Measurements from ENCODE around the gene SEC16B. TPM values are rescaled to one million over a fixed set of nuclear protein-coding genes. Genes with fewer than 3 reads are reported as not detected.

Gene SEC16B
- total RNA-seq, 1 experiment from 2014 or later: 0.07 TPM

GRCh38 chr1:177950506-177950905, 19.4 kb downstream of the SEC16B start:
- no peak overlapping the region for H2AFZ ChIP-seq (ENCODE audit: low read length)
- intact Hi-C loops (cut with micrococcal nuclease): no loop called here
- ATAC-seq (no peak), DNase-seq (no peak)
- H3K36me3 ChIP-seq (ENCODE audit: low read depth, low read length): no peaks in the 10 kb centered on the region
- POLR2A ChIA-PET (ENCODE audit: unreplicated experiment): no interaction called here
- no peaks in the 10 kb centered on the region for H3K9me3 ChIP-seq (ENCODE audit: low read length)
- no peaks in the 10 kb centered on the region for H3K4me1 ChIP-seq (ENCODE audit: insufficient read depth, low read length)
- CTCF ChIA-PET: no interaction called here
- H3K4me2 ChIP-seq (ENCODE audit: low read length): no peak overlapping the region
- no peak overlapping the region for H3K4me3 ChIP-seq (ENCODE audit: low read length)
- BruUV-seq (replicated peaks): no TSS peak
- no peaks in the 10 kb centered on the region for H3K9me2 ChIP-seq (replicated peaks; ENCODE audit: low read length)
- no peaks in the 10 kb centered on the region for H4K20me1 ChIP-seq (ENCODE audit: low read length)
- no peak overlapping the region for H3K9ac ChIP-seq (ENCODE audit: low read length)
- TF ChIP-seq, protein P1, sequence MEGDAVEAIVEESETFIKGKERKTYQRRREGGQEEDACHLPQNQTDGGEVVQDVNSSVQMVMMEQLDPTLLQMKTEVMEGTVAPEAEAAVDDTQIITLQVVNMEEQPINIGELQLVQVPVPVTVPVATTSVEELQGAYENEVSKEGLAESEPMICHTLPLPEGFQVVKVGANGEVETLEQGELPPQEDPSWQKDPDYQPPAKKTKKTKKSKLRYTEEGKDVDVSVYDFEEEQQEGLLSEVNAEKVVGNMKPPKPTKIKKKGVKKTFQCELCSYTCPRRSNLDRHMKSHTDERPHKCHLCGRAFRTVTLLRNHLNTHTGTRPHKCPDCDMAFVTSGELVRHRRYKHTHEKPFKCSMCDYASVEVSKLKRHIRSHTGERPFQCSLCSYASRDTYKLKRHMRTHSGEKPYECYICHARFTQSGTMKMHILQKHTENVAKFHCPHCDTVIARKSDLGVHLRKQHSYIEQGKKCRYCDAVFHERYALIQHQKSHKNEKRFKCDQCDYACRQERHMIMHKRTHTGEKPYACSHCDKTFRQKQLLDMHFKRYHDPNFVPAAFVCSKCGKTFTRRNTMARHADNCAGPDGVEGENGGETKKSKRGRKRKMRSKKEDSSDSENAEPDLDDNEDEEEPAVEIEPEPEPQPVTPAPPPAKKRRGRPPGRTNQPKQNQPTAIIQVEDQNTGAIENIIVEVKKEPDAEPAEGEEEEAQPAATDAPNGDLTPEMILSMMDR (conservative IDR thresholded peaks at IDR 0.05; ENCODE audit: low read depth, low read length): no peak
- TF ChIP-seq EZH2phosphoT487 (IDR thresholded peaks at IDR 0.05; ENCODE audit: borderline replicate concordance, low read length): no peak
- no peak for TF ChIP-seq EZH2 (IDR thresholded peaks at IDR 0.05; ENCODE audit: low read length, unreplicated experiment)
- no peaks in the 10 kb centered on the region for H3F3A ChIP-seq (ENCODE audit: low read length, unreplicated experiment)
- H3K79me2 ChIP-seq (ENCODE audit: low read length): no peaks in the 10 kb centered on the region
- no peaks in the 10 kb centered on the region for H3K27me3 ChIP-seq (ENCODE audit: low read length)
- no peak overlapping the region for H3K27ac ChIP-seq (ENCODE audit: low read length)

- peak; percentile 76 for ATAC-seq
- H3K79me2 ChIP-seq (ENCODE audit: low read length): no peaks in the 10 kb centered on the region
- H4K20me1 ChIP-seq (ENCODE audit: low read length): no peaks in the 10 kb centered on the region
- no peaks in the 10 kb centered on the region for H3K9me2 ChIP-seq (replicated peaks; ENCODE audit: low read length)
- ChIA-PET POLR2A (ENCODE audit: unreplicated experiment) (no interaction called here), CTCF (no interaction called here)
- H3F3A ChIP-seq (ENCODE audit: low read length, unreplicated experiment): no peaks in the 10 kb centered on the region
- H3K9me3 ChIP-seq (ENCODE audit: low read length): no peaks in the 10 kb centered on the region
- no peaks in the 10 kb centered on the region for H3K36me3 ChIP-seq (ENCODE audit: low read depth, low read length)
- no peaks in the 10 kb centered on the region for H3K4me1 ChIP-seq (ENCODE audit: insufficient read depth, low read length)
- no peaks in the 10 kb centered on the region for H3K27me3 ChIP-seq (ENCODE audit: low read length)
- TF ChIP-seq, protein P1 (conservative IDR thresholded peaks at IDR 0.05; ENCODE audit: low read depth, low read length): peak; percentile 84
- TF ChIP-seq EZH2phosphoT487 (IDR thresholded peaks at IDR 0.05; ENCODE audit: borderline replicate concordance, low read length): no peak
- no peak overlapping the region for H3K9ac ChIP-seq (ENCODE audit: low read length)
- no TSS peak for BruUV-seq (replicated peaks)
- peak; percentile 70 for DNase-seq
- peak overlapping the region; percentile 88 for H2AFZ ChIP-seq (ENCODE audit: low read length)
- H3K27ac ChIP-seq (ENCODE audit: low read length): no peak overlapping the region
- intact Hi-C loops (cut with micrococcal nuclease): loop anchor here (1.0 to 10.0 kb wide), 5 partner anchors 166 to 764 kb away; no protein-coding TSS in a partner anchor
- H3K4me3 ChIP-seq (ENCODE audit: low read length): peak overlapping the region; percentile 47; the same call in 1 of the 2 replicates
- H3K4me2 ChIP-seq (ENCODE audit: low read length): peak overlapping the region; percentile 76
Measured at GRCh38 chr1:177948336-177948972, 21.4 kb downstream of the SEC16B start.

DNA sequence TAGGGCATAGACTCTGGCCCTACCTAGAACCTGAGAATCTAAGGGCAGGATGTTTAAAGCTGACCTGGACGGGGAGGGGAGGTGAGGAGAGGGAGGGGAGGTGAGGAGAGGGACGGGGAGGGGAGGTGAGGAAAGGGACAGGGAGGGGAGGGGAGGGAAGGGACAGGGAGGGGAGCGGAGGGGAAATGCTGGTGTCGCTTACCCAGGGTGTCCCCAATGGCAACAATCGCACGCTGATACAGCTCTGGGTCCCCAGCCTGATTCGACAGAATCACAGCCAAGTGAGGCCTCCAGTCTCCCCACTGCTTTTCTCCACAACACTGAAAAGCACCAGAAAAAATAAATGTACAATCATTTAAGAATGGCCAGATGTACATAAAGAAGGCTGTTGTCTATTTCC, 22.2 kb downstream of the SEC16B start:
- Histone ChIP-seq H3K79me2 (ENCODE audit: low read length) (no peaks in the 10 kb centered on the region), H2AFZ (ENCODE audit: low read length) (no peak overlapping the region)

More for the DNA sequence above, 22.2 kb downstream of the SEC16B start:
- CTCF ChIA-PET: interaction anchor here (0.5 kb wide), 1 partner anchor 496 kb away, joined by 3 read pairs; no protein-coding TSS in a partner anchor
- ATAC-seq: no peak
- POLR2A ChIA-PET (ENCODE audit: unreplicated experiment): no interaction called here
- Histone ChIP-seq H3K27ac (ENCODE audit: low read length) (no peak overlapping the region), H3K9me3 (ENCODE audit: low read length) (no peaks in the 10 kb centered on the region), H3K9ac (ENCODE audit: low read length) (no peak overlapping the region), H3K36me3 (ENCODE audit: low read depth, low read length) (no peaks in the 10 kb centered on the region), H4K20me1 (ENCODE audit: low read length) (no peaks in the 10 kb centered on the region), H3K4me3 (ENCODE audit: low read length) (no peak overlapping the region), H3K27me3 (ENCODE audit: low read length) (no peaks in the 10 kb centered on the region), H3F3A (ENCODE audit: low read length, unreplicated experiment) (no peaks in the 10 kb centered on the region), H3K4me2 (ENCODE audit: low read length) (no peak overlapping the region), H3K9me2 (replicated peaks; ENCODE audit: low read length) (no peaks in the 10 kb centered on the region), H3K4me1 (ENCODE audit: insufficient read depth, low read length) (no peaks in the 10 kb centered on the region)
- intact Hi-C loops (cut with micrococcal nuclease): loop anchor here (1.0 to 10.0 kb wide), 5 partner anchors 165 to 763 kb away; no protein-coding TSS in a partner anchor
- BruUV-seq (replicated peaks): no TSS peak
- no peak for DNase-seq
- TF ChIP-seq EZH2 (IDR thresholded peaks at IDR 0.05; ENCODE audit: low read length, unreplicated experiment) (no peak), EZH2phosphoT487 (IDR thresholded peaks at IDR 0.05; ENCODE audit: borderline replicate concordance, low read length) (no peak)
- TF ChIP-seq, protein P1 (conservative IDR thresholded peaks at IDR 0.05; ENCODE audit: low read depth, low read length): no peak
